Activated T-cell treated with anti-CD3 and anti-CD28 coated beads for 4 hours (primary cell): Measurements from ENCODE around the gene DEFB121.

Experiments
- DNase-seq: peaks from one replicate; pipeline ENCODE4 v3.0.0-alpha.2; 2020

DEFB121 gene

GRCh38 chr20:31355981-31356380, 50.0 kb downstream of the DEFB121 start:
- no peak for DNase-seq
